GM10266 (cell line): ENCODE results near the gene ANKRD6.

ENCODE experiments used
- DNase-seq: peaks from one replicate; pipeline ENCODE4 v3.0.0; 2012; ENCODE audit errors: extremely low spot score
- TF ChIP-seq, protein P1 (sequence below): IDR thresholded peaks from 2 replicates; pipeline ENCODE4 v1.5.1; 2012; ENCODE audit warnings: mild to moderate bottlenecking, low read depth; ENCODE audit not compliant: control insufficient read depth, insufficient read depth; ENCODE audit errors: missing control alignments

Gene ANKRD6

GRCh38 chr6:89468998-89469397 is 36.0 kb downstream of the ANKRD6 start:
- TF ChIP-seq, protein P1, sequence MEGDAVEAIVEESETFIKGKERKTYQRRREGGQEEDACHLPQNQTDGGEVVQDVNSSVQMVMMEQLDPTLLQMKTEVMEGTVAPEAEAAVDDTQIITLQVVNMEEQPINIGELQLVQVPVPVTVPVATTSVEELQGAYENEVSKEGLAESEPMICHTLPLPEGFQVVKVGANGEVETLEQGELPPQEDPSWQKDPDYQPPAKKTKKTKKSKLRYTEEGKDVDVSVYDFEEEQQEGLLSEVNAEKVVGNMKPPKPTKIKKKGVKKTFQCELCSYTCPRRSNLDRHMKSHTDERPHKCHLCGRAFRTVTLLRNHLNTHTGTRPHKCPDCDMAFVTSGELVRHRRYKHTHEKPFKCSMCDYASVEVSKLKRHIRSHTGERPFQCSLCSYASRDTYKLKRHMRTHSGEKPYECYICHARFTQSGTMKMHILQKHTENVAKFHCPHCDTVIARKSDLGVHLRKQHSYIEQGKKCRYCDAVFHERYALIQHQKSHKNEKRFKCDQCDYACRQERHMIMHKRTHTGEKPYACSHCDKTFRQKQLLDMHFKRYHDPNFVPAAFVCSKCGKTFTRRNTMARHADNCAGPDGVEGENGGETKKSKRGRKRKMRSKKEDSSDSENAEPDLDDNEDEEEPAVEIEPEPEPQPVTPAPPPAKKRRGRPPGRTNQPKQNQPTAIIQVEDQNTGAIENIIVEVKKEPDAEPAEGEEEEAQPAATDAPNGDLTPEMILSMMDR, result no peak

DNA sequence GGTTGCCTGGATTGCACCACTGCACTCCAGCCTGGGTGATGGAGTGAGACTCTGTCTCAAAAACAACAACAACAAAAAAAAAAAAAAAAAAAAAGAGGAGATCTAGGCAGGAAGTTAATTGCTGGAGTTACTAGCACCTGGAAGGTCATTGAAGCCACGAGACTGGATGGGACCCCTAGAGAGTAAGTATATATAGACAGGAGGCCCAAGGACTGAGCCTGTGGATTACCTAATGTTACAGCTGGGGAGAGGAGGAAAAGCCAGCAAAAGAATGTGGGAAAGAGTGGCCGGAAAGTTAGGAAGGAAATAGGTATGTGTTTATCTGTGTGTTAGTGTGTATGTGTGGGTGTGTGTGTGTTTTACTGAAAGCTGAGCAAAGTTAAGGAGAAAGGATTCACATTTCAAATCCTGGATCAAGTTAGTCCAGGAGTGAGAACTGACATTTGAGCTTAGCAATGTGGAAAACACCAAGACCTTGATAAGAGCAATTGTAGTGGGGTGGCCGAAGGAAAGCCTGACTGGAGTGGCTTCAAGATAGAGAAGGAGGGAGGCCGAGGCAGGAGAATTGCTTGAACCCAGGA is 38.4 kb downstream of the ANKRD6 start:
- no peak for DNase-seq
- TF ChIP-seq, protein P1, result no peak

More at GRCh38 chr6:89468998-89469397, 36.0 kb downstream of the ANKRD6 start:
- no peak for DNase-seq

- TF ChIP-seq, protein P1, result no peak
These were observed 42.1 kb downstream of the ANKRD6 start for GRCh38 chr6:89475101-89475500.

DNA sequence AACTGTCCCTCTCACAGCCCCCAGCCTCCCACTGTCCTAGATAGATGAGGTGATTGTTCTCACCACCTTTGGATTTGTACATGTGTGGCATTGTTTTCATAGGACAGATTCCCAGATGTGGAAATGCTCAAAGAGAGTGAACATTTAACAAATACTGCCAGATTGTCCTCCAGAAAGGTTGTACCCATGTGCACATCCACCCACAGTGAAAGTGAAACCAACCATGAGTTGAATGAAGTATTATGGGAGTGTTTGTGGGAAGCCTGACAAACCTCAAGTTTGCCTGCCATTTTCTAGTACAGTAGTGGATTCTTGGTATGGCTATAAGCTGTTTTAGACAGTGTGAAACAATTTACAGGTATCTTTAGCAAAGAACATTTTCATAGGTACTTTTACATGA is 42.7 kb downstream of the ANKRD6 start:
- no peak for DNase-seq
- TF ChIP-seq, protein P1, result no peak

More at GRCh38 chr6:89475101-89475500, 42.1 kb downstream of the ANKRD6 start:
- DNase-seq, result no peak

DNA sequence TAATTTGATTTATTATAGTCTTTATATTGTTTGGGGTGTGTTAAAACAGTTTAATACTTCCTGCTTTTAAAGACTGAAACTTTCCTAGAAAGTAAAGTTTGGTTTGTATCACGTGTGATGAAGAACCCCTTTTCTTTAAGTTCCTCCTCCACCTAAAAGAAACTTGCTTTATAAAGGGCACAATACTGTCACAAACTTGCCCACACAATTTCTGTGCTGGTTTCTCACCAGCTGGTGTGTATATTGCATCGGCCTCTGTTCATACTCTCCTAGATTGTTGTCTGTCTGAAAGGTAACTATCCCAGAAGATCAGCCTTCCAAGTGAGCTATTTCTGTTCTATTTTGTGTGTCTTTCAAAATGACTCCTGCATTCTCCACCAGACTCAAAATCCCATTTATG is 46.9 kb downstream of the ANKRD6 start:
- TF ChIP-seq, protein P1, result no peak
- no peak for DNase-seq

DNA sequence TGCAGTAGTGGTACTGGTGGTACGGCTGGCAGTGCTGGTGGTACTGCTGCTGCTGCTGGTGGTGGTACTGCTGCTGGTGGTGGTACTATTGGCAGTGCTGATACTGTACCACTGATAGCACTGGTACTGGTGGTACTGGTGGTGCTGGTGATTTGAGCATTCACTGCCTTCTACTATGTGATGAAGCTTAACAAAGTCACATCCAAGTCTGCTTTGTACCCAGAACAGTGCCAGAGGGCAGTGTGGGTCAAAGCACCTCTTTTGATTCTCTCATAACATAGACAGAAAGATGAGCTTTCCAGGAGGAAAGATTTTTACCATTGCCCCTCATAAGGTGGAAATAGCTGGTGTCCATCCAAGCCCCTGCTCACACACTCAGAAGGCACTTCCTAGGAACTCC is 48.7 kb downstream of the ANKRD6 start:
- TF ChIP-seq, protein P1, result no peak
- no peak for DNase-seq

GRCh38 chr6:89482126-89482525 is 49.2 kb downstream of the ANKRD6 start:
- DNase-seq, result no peak
- TF ChIP-seq, protein P1, result no peak
